Mesothelial cell of epicardium (in vitro differentiated cells): Measurements from ENCODE around the gene PUS7. TPM values are rescaled to one million over a fixed set of nuclear protein-coding genes. Genes with fewer than 3 reads are reported as not detected.

Experiments used
- DNase-seq, 2 experiments: peaks; one replicate each; pipeline ENCODE4 v3.0.0; 2021; ENCODE audit warnings: low spot score in 2 of 2; ENCODE audit not compliant: unreplicated experiment in 2 of 2
- H3K27ac Mint-ChIP-seq: 2 replicates; pipeline ENCODE4 v1.8.0; 2021; ENCODE audit warnings: mixed read lengths
- H3K27me3 Mint-ChIP-seq: 2 replicates; pipeline ENCODE4 v1.8.0; 2021; ENCODE audit warnings: low read depth, mixed read lengths
- H3K36me3 Mint-ChIP-seq: 2 replicates; pipeline ENCODE4 v1.8.0; 2021; ENCODE audit warnings: mixed read lengths
- H3K4me1 Mint-ChIP-seq: 2 replicates; pipeline ENCODE4 v1.8.0; 2021; ENCODE audit warnings: mixed read lengths
- H3K4me3 Mint-ChIP-seq: 2 replicates; pipeline ENCODE4 v1.8.0; 2021; ENCODE audit warnings: mild to moderate bottlenecking, moderate library complexity, mixed read lengths
- H3K9me3 Mint-ChIP-seq: 2 replicates; pipeline ENCODE4 v1.8.0; 2021; ENCODE audit warnings: mixed read lengths
- total RNA-seq: library from RNA; stranded (reverse); gene quantifications from 3 replicates; pipeline ENCODE4 v1.2.1, GENCODE V29; 2021
- TF ChIP-seq, protein P1 (sequence below): fragments of 200-600 bp; sonication (generic); IDR thresholded peaks from one replicate; pipeline ENCODE4 v1.5.0; 2021; ENCODE audit warnings: antibody characterized with exemption; ENCODE audit not compliant: unreplicated experiment

Gene PUS7, protein sequence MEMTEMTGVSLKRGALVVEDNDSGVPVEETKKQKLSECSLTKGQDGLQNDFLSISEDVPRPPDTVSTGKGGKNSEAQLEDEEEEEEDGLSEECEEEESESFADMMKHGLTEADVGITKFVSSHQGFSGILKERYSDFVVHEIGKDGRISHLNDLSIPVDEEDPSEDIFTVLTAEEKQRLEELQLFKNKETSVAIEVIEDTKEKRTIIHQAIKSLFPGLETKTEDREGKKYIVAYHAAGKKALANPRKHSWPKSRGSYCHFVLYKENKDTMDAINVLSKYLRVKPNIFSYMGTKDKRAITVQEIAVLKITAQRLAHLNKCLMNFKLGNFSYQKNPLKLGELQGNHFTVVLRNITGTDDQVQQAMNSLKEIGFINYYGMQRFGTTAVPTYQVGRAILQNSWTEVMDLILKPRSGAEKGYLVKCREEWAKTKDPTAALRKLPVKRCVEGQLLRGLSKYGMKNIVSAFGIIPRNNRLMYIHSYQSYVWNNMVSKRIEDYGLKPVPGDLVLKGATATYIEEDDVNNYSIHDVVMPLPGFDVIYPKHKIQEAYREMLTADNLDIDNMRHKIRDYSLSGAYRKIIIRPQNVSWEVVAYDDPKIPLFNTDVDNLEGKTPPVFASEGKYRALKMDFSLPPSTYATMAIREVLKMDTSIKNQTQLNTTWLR
- 15.5 to 20.0 TPM (median 16.9 TPM) in 3 replicates for total RNA-seq

DNA sequence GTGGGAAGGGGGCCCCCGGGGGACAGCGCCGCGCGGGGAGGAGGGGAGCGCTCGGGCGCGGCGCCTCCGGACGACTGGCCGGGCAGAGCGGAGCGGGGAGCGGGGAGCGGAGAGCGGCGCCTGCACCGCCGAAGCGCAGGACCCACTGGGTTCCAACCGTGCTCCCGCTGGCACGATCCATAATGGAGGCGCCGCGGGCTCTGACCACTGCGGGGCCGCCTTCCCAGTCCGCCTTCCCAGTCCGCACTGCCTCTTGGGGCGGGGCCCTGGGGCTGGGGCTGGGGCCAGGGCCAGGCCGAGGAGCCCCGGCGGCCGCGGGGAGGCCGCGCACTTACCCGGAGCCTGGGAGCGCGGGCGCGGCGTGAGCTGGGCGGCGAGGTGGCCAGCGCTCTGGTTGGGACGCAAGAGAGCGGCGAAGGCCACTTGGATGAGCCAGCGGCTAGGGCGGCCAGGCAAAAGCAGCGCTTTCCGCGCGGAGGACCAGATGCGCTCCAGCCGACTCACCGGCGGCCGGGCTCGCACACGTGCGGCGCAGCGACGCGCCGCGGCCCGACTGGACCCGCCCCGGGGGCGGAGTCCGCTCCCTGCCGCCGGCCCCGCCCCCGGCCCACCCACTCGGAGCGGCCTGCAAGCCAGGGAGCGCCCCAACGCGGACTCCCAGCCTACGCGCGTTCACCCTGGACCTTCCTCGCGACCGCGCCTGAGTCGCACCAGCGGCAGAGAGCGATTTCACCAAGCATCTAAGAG is at the start of gene PUS7:
Gene PUS7, minus strand, starts transcription at position 555 of the 747 bp plus-strand sequence. CDS start 13,759 bp downstream, outside the sequence.
- peak; percentile 77 to 84 for DNase-seq
- H3K27ac Mint-ChIP-seq: peak within 1 kb of the TSS; percentile 97
- H3K36me3 Mint-ChIP-seq: no peaks in the 10 kb centered on the region
- no peaks in the 10 kb centered on the region for H3K27me3 Mint-ChIP-seq
- TF ChIP-seq, protein P1, sequence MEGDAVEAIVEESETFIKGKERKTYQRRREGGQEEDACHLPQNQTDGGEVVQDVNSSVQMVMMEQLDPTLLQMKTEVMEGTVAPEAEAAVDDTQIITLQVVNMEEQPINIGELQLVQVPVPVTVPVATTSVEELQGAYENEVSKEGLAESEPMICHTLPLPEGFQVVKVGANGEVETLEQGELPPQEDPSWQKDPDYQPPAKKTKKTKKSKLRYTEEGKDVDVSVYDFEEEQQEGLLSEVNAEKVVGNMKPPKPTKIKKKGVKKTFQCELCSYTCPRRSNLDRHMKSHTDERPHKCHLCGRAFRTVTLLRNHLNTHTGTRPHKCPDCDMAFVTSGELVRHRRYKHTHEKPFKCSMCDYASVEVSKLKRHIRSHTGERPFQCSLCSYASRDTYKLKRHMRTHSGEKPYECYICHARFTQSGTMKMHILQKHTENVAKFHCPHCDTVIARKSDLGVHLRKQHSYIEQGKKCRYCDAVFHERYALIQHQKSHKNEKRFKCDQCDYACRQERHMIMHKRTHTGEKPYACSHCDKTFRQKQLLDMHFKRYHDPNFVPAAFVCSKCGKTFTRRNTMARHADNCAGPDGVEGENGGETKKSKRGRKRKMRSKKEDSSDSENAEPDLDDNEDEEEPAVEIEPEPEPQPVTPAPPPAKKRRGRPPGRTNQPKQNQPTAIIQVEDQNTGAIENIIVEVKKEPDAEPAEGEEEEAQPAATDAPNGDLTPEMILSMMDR: no peak
- peak within 1 kb of the TSS; percentile 98 for H3K4me3 Mint-ChIP-seq
- H3K4me1 Mint-ChIP-seq: peaks cover 9% of the 10 kb centered on the region
- H3K9me3 Mint-ChIP-seq: peaks cover 3% of the 10 kb centered on the region

- Mint-ChIP-seq H3K4me3 (no peak overlapping the region), H3K27ac (no peak overlapping the region), H3K36me3 (peaks cover 22% of the 10 kb centered on the region), H3K4me1 (no peaks in the 10 kb centered on the region), H3K9me3 (no peaks in the 10 kb centered on the region), H3K27me3 (no peaks in the 10 kb centered on the region)
- TF ChIP-seq, protein P1: no peak
- DNase-seq: no peak
Measured at GRCh38 chr7:105567821-105568220, 45.8 kb upstream of the PUS7 start.

DNA sequence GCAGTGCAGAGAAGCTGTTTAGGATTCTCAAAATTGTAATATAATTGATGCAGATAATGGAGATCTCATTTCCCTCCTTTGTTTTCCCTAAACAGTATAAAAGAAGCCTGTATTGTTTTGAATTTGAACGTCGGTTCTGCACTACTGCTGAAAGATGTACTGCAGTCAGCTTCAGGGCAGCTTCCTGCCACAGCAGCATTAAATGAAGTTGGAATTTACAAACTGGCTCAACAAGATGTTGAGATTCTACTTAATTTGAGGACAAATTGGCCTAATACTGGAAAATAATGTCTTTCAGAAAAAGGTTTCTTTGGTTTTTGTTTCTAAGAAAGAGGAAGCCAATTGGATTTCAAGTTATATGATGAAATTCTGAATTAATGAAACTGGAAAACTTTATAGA is 45.0 kb upstream of the PUS7 start:
- no peak overlapping the region for H3K27ac Mint-ChIP-seq
- H3K36me3 Mint-ChIP-seq: peaks cover 29% of the 10 kb centered on the region
- H3K9me3 Mint-ChIP-seq: no peaks in the 10 kb centered on the region
- H3K27me3 Mint-ChIP-seq: no peaks in the 10 kb centered on the region
- H3K4me3 Mint-ChIP-seq: no peak overlapping the region
- DNase-seq: no peak
- TF ChIP-seq, protein P1: no peak
- H3K4me1 Mint-ChIP-seq: no peaks in the 10 kb centered on the region

- H3K4me3 Mint-ChIP-seq: no peak overlapping the region
- H3K4me1 Mint-ChIP-seq: no peaks in the 10 kb centered on the region
- H3K9me3 Mint-ChIP-seq: no peaks in the 10 kb centered on the region
- no peaks in the 10 kb centered on the region for H3K27me3 Mint-ChIP-seq
- no peak overlapping the region for H3K27ac Mint-ChIP-seq
- TF ChIP-seq, protein P1: no peak
- DNase-seq: no peak
- peaks cover 33% of the 10 kb centered on the region for H3K36me3 Mint-ChIP-seq
Measured at GRCh38 chr7:105565190-105565589, 43.1 kb upstream of the PUS7 start.

- TF ChIP-seq, protein P1: no peak
- H3K36me3 Mint-ChIP-seq: peaks cover 38% of the 10 kb centered on the region
- no peak for DNase-seq
- no peak overlapping the region for H3K4me3 Mint-ChIP-seq
- no peaks in the 10 kb centered on the region for H3K4me1 Mint-ChIP-seq
- no peak overlapping the region for H3K27ac Mint-ChIP-seq
- H3K27me3 Mint-ChIP-seq: no peaks in the 10 kb centered on the region
- no peaks in the 10 kb centered on the region for H3K9me3 Mint-ChIP-seq
Measured at GRCh38 chr7:105559926-105560325, 37.9 kb upstream of the PUS7 start.
